Neural progenitor cell (in vitro differentiated cells): ENCODE results near the gene PITRM1. TPM values are rescaled to one million over a fixed set of nuclear protein-coding genes. Genes with fewer than 3 reads are reported as not detected.

Experiments used
- DNase-seq: peaks from one replicate; pipeline ENCODE4 v3.0.0-alpha.2; 2016; ENCODE audit warnings: low spot score
- H2AFZ ChIP-seq: fragments of 200-600 bp; sonication (generic); replicated peaks from 2 replicates; pipeline ENCODE4 v1.6.1; 2016; ENCODE audit warnings: antibody characterized with exemption
- H3F3A ChIP-seq: fragments of 200-600 bp; sonication (generic); 2 replicates; pipeline ENCODE4 v1.6.1; 2016; ENCODE audit warnings: antibody characterized with exemption, low read depth
- H3K27ac ChIP-seq: fragments of 200-600 bp; sonication (generic); 2 replicates; pipeline ENCODE4 v1.5.1; 2016; ENCODE audit warnings: mild to moderate bottlenecking
- H3K27me3 ChIP-seq: fragments of 200-600 bp; sonication (generic); 2 replicates; pipeline ENCODE4 v1.6.1; 2016; ENCODE audit warnings: mild to moderate bottlenecking, moderate library complexity
- H3K36me3 ChIP-seq: fragments of 200-600 bp; sonication (generic); 2 replicates; pipeline ENCODE4 v1.5.1; 2016
- H3K4me1 ChIP-seq: fragments of 200-600 bp; sonication (generic); 2 replicates; pipeline ENCODE4 v1.6.1; 2016; ENCODE audit warnings: mixed run types
- H3K4me2 ChIP-seq: fragments of 200-600 bp; sonication (generic); 2 replicates; pipeline ENCODE4 v1.6.1; 2016
- H3K4me3 ChIP-seq: fragments of 200-600 bp; sonication (generic); 2 replicates; pipeline ENCODE4 v1.5.1; 2016
- H3K79me2 ChIP-seq: fragments of 200-600 bp; sonication (generic); 2 replicates; pipeline ENCODE4 v1.6.1; 2016; ENCODE audit warnings: low read depth
- H3K9ac ChIP-seq: fragments of 200-600 bp; sonication (generic); 2 replicates; pipeline ENCODE4 v1.6.1; 2016
- H3K9me3 ChIP-seq: fragments of 200-600 bp; sonication (generic); 2 replicates; pipeline ENCODE4 v1.5.1; 2016; ENCODE audit warnings: low read depth
- H4K20me1 ChIP-seq: fragments of 200-600 bp; sonication (generic); 2 replicates; pipeline ENCODE4 v1.6.1; 2016; ENCODE audit warnings: low read depth
- H3K27ac Mint-ChIP-seq: 3 replicates; pipeline ENCODE4 v1.8.0; 2021; ENCODE audit warnings: mixed read lengths
- H3K27me3 Mint-ChIP-seq: 2 replicates; pipeline ENCODE4 v1.8.0; 2022; ENCODE audit warnings: low read depth, mild to moderate bottlenecking, inconsistent platforms, moderate library complexity, mixed read lengths; ENCODE audit not compliant: insufficient read depth
- H3K36me3 Mint-ChIP-seq: 3 replicates; pipeline ENCODE4 v1.8.0; 2021; ENCODE audit warnings: mixed read lengths
- H3K4me1 Mint-ChIP-seq: 3 replicates; pipeline ENCODE4 v1.8.0; 2021; ENCODE audit warnings: mixed read lengths
- H3K4me3 Mint-ChIP-seq: 3 replicates; pipeline ENCODE4 v1.8.0; 2021; ENCODE audit warnings: mild to moderate bottlenecking, moderate library complexity, mixed read lengths
- H3K9me3 Mint-ChIP-seq: 3 replicates; pipeline ENCODE4 v1.8.0; 2020; ENCODE audit warnings: mixed read lengths
- EZH2 ChIP-seq: fragments of 200-600 bp; sonication (generic); IDR thresholded peaks from 2 replicates; pipeline ENCODE4 v1.6.1; 2017; ENCODE audit warnings: antibody characterized with exemption, mild to moderate bottlenecking, moderate library complexity
- EZH2phosphoT487 ChIP-seq: fragments of 200-600 bp; sonication (generic); IDR thresholded peaks from 2 replicates; pipeline ENCODE4 v1.6.1; 2017; ENCODE audit warnings: antibody characterized with exemption
- total RNA-seq: library from RNA; depleted of rRNA; stranded (reverse); fragments of >200 nt; gene quantifications from 2 replicates; pipeline ENCODE4 v1.2.3, GENCODE V29; 2015; ENCODE audit warnings: low replicate concordance
- TF ChIP-seq, protein P1 (sequence below): fragments of 200-600 bp; sonication (generic); IDR thresholded peaks from 2 replicates; pipeline ENCODE4 v1.5.1; 2017; ENCODE audit warnings: antibody characterized with exemption, mild to moderate bottlenecking

The PITRM1 gene
- total RNA-seq, 1 donor from 2014 or later = 38.0 TPM

DNA sequence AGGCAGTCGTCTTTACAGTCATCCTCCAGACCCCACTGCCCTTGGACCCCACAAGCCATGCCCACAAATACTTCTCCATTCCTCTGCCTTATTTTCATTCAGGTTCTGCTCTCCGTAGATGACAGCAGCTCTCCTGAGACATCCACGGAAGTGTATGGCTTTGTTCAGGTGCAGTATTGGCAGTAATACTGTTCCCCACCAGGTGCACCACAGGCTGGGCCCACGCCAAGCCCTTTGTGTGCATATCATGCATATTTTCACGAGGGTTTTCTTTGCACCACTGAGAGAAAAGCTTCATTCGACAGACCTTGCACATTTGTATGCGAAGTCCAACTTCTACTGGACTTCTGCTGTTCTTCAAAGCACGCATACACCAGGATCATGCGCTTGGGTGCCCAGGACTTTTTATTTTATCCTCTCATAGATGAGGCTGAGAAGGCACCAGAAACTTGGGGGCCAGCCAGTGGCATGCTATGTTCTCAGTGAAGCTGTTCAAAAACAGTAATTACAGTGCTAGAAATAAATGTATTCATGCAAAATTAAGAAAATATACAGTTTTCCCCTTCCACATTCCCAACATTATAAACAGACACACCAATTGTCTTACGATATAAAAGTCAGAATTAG is 37.8 kb upstream of the PITRM1 start:
- Histone ChIP-seq H3K27me3 (no peaks in the 10 kb centered on the region), H2AFZ (no peak overlapping the region), H3K9ac (no peak overlapping the region), H3K9me3 (no peaks in the 10 kb centered on the region), H3K4me3 (no peak overlapping the region), H3K36me3 (no peaks in the 10 kb centered on the region), H3F3A (no peaks in the 10 kb centered on the region), H4K20me1 (no peaks in the 10 kb centered on the region), H3K4me1 (no peaks in the 10 kb centered on the region), H3K79me2 (no peaks in the 10 kb centered on the region), H3K4me2 (no peak overlapping the region), H3K27ac (no peak overlapping the region)
- peaks cover 9% of the 10 kb centered on the region for H3K4me1 Mint-ChIP-seq
- TF ChIP-seq, protein P1, sequence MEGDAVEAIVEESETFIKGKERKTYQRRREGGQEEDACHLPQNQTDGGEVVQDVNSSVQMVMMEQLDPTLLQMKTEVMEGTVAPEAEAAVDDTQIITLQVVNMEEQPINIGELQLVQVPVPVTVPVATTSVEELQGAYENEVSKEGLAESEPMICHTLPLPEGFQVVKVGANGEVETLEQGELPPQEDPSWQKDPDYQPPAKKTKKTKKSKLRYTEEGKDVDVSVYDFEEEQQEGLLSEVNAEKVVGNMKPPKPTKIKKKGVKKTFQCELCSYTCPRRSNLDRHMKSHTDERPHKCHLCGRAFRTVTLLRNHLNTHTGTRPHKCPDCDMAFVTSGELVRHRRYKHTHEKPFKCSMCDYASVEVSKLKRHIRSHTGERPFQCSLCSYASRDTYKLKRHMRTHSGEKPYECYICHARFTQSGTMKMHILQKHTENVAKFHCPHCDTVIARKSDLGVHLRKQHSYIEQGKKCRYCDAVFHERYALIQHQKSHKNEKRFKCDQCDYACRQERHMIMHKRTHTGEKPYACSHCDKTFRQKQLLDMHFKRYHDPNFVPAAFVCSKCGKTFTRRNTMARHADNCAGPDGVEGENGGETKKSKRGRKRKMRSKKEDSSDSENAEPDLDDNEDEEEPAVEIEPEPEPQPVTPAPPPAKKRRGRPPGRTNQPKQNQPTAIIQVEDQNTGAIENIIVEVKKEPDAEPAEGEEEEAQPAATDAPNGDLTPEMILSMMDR = no peak
- no peaks in the 10 kb centered on the region for H3K9me3 Mint-ChIP-seq
- DNase-seq = no peak
- H3K27me3 Mint-ChIP-seq = peaks cover 3% of the 10 kb centered on the region
- H3K27ac Mint-ChIP-seq = no peak overlapping the region
- no peak overlapping the region for H3K4me3 Mint-ChIP-seq
- H3K36me3 Mint-ChIP-seq = no peaks in the 10 kb centered on the region

DNA sequence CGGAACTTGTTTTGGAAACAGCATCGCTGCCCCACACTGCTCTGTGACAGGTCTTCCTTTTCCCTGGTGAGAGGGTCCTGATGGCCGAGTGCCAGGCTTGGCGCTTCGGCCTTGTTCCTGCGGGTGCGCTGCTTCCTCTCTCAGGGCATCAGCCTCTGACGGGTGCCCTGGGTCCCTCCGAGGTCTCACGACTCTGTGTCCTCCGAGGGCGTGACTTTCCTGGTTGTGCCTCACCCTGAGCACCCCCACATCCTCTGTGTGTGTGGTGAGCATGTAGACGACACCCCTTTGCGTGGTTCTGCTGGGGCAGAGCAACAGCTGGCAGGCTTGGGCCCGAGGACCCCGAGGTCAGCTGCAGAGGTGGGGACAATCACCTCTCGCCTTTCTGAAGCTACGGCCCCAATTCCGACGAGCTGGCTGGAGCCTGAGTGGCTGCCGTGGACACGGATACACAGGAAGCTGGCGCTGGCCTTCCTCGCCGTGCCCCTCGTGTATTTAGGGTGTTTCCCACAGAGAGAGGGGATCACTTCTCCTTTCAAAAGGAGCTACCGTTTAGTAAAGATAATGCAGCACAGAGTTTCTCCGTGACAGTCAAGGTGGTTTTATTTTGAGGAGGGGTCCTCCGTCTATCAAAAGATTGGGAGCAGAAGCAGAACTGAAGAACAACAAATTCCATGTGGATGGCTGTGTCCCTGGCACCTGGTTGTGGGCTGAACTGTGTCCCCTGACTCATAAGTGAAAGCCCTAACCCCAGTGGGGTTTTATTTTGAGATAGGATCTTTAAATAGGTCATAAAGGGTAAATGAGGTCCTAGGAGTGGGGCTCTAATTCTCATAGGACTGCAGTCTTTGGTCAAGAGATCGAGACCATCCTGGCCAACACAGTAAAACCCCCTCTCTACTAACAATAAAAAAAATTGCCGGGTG is 36.2 kb upstream of the PITRM1 start:
- Histone ChIP-seq H3K36me3 (no peaks in the 10 kb centered on the region), H4K20me1 (no peaks in the 10 kb centered on the region), H3K4me2 (no peak overlapping the region), H3K9ac (no peak overlapping the region), H3K4me3 (no peak overlapping the region), H3F3A (no peaks in the 10 kb centered on the region), H3K4me1 (no peaks in the 10 kb centered on the region), H3K9me3 (no peaks in the 10 kb centered on the region), H2AFZ (no peak overlapping the region), H3K79me2 (no peaks in the 10 kb centered on the region), H3K27ac (no peak overlapping the region), H3K27me3 (no peaks in the 10 kb centered on the region)
- Mint-ChIP-seq H3K27me3 (peaks cover 3% of the 10 kb centered on the region), H3K4me1 (peaks cover 3% of the 10 kb centered on the region), H3K36me3 (no peaks in the 10 kb centered on the region), H3K4me3 (no peak overlapping the region), H3K9me3 (no peaks in the 10 kb centered on the region), H3K27ac (no peak overlapping the region)
- TF ChIP-seq, protein P1 = no peak
- TF ChIP-seq EZH2 (no peak), EZH2phosphoT487 (no peak)
- DNase-seq = no peak

DNA sequence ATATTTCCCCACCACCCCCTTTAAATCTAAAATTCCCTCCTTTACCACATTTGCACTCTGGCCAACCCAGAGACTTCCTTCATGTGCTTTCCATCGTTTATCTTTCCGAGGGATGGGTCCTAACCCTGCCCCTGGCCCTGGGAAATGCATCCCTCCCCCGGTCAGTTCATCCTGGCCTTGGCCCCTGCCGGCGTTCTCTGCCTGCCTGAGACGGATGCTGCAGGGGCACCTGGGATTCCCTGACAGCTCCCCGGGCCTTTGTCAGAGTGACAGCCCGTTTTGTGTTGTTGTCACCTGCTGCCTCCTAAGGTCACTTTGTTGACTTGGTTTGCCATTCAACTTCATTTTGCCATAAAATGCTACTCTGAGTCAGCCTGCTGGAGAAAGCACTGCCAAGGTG is 34.8 kb upstream of the PITRM1 start:
- H3K4me3 Mint-ChIP-seq = no peak overlapping the region
- no peak overlapping the region for H3K9ac ChIP-seq
- no peak overlapping the region for H2AFZ ChIP-seq
- H3K27ac Mint-ChIP-seq = peak overlapping the region; percentile 46
- H3K27me3 Mint-ChIP-seq = no peaks in the 10 kb centered on the region
- H3K79me2 ChIP-seq = no peaks in the 10 kb centered on the region
- no peak for DNase-seq
- TF ChIP-seq EZH2 (no peak), EZH2phosphoT487 (no peak)
- TF ChIP-seq, protein P1 = no peak
- no peaks in the 10 kb centered on the region for H3K4me1 ChIP-seq
- H3K4me3 ChIP-seq = no peak overlapping the region
- H4K20me1 ChIP-seq = no peaks in the 10 kb centered on the region
- H3K9me3 ChIP-seq = no peaks in the 10 kb centered on the region
- H3K27ac ChIP-seq = no peak overlapping the region
- no peaks in the 10 kb centered on the region for H3K9me3 Mint-ChIP-seq
- H3F3A ChIP-seq = no peaks in the 10 kb centered on the region
- no peaks in the 10 kb centered on the region for H3K36me3 Mint-ChIP-seq
- no peak overlapping the region for H3K4me2 ChIP-seq
- H3K4me1 Mint-ChIP-seq = peaks cover 3% of the 10 kb centered on the region
- no peaks in the 10 kb centered on the region for H3K36me3 ChIP-seq
- H3K27me3 ChIP-seq = no peaks in the 10 kb centered on the region
